Activated CD8-positive, alpha-beta memory T cell treated with anti-CD3 and anti-CD28 coated beads, Interleukin-2, amount 10 ng/mL, durations not matched to agents 7 days and 5 days (primary cell): ENCODE results near the gene ADI1. TPM values are rescaled to one million over a fixed set of nuclear protein-coding genes. Genes with fewer than 3 reads are reported as not detected.

Experiments used
- ATAC-seq: fragments of 150-1000 bp; cut with Tn5 transposase; one replicate; pipeline ENCODE4 v1.10.0; 2021; ENCODE audit warnings: moderate library complexity
- CTCF ChIA-PET: fragments of 350-600 bp; sonication (Branson Sonifier 250); formaldehyde crosslinking; loops from one replicate; lab custom pipeline; 2021; ENCODE audit warnings: antibody characterized with exemption; lab: Charles Lee
- DNase-seq: peaks from one replicate; pipeline ENCODE4 v3.0.0-alpha.2; 2020
- H3K27ac Mint-ChIP-seq: one replicate; pipeline ENCODE4 v1.8.0; 2021; ENCODE audit warnings: mild to moderate bottlenecking, mixed read lengths
- H3K27me3 Mint-ChIP-seq: one replicate; pipeline ENCODE4 v1.8.0; 2021; ENCODE audit warnings: mixed read lengths
- H3K36me3 Mint-ChIP-seq: one replicate; pipeline ENCODE4 v1.8.0; 2021; ENCODE audit warnings: mild to moderate bottlenecking, mixed read lengths
- H3K4me1 Mint-ChIP-seq: one replicate; pipeline ENCODE4 v1.8.0; 2021; ENCODE audit warnings: mixed read lengths
- H3K4me3 Mint-ChIP-seq: one replicate; pipeline ENCODE4 v1.8.0; 2021; ENCODE audit warnings: mild to moderate bottlenecking, moderate library complexity, mixed read lengths
- H3K9me3 Mint-ChIP-seq: one replicate; pipeline ENCODE4 v1.8.0; 2022; ENCODE audit warnings: low read depth, mixed read lengths
- total RNA-seq, 2 experiments: library from RNA; stranded (reverse); gene quantifications; one replicate each; pipeline ENCODE4 v1.2.3, GENCODE V29; 2021

Gene ADI1
- total RNA-seq, 2 experiments from 2014 or later = 15.0 to 16.6 TPM

DNA sequence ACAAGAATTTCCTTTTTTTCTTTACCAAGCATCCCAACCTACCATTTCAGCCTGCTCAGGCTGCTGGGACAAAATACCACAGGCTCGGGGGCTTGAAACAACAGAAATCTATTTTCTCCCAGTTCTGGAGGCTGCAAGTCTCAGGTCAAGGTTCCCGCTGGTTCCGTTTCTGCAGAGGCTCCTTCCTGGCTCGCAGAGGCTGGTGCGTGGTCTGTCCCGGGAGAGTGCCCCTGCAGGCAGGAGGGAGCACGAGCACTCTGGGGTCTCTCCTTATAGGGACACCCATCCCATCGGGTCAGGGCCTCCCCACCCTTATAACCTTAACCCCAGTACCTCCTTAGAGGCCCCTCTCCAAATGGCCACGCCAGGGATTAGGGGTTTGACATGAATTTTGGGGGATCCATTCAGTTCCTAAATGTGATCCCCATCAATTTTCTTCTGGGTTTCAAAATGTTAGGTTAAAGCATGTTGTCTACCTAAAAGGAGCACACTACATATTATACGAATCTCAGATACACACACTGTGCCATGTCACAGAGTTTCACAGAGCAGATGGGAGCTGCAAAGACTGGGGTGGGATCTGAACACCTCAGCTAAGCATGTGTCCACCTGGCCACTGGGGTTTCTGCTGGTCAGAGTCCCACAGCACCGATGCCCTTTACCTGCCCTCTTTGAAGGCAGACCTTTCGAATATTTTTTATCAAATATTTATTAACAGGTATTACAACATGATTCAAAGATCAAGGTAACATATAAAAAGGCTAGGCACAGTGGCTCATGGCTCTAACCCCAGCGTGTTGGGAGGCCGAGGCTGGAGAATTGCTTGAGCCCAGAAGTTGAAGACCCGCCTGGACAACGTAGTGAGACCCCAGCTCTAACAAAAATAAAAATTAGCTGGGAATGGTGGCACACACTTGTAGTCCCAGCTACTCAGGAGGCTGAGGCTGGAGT, 17.6 kb upstream of the ADI1 start:
- H3K4me3 Mint-ChIP-seq = peak overlapping the region; percentile 73
- peak; percentile 77 for ATAC-seq
- DNase-seq = peak; percentile 52
- H3K27ac Mint-ChIP-seq = peak overlapping the region; percentile 79
- peaks cover 8% of the 10 kb centered on the region for H3K4me1 Mint-ChIP-seq
- H3K36me3 Mint-ChIP-seq = peaks cover 19% of the 10 kb centered on the region
- CTCF ChIA-PET = interaction anchor here (0.6 to 1.0 kb wide), 2 partner anchors 11 to 115 kb away, joined by 3 read pairs; no protein-coding TSS in a partner anchor
- H3K9me3 Mint-ChIP-seq = no peaks in the 10 kb centered on the region
- H3K27me3 Mint-ChIP-seq = no peaks in the 10 kb centered on the region

DNA sequence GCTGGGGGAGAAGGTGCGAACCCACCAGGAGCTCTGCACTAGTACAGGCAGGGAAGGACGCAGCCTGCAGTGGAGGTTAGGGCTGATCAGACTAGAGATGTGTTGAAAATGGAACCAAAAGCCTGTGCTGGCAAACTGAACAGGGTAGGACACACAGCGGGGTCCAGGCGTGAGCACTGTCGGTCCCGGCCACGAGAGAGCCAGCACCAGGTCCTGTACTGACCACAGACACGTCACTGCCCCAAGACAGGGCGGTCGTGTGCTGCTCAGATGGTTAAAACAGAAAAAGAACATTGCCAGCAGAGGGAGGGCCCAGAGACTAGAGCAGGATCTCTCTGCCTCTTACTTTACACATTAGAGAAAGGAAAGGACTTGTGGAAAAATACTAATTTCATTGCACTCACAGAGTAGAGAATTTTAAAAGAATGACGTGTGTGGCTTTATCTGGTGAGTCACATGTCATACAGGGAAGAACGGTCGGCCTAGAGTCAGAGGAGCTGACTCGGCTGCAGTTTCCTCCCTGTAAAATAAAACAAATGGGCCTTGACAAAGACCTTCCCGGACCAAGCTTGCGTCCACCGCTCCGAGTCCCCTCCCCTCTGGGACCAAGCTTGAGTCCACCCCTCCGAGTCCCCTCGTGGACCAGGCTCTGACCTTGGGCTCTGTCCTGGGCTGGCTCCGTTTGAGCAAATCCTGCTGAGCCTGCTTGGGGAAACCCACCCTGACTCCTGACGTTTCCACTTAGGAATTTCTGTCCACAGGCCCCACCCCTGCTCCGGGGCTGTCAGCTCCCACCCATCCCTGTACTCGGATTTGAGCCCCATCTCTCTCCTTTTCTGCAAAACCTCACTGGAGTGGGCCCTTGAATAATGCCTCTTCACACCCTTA, 16.7 kb upstream of the ADI1 start:
- H3K27me3 Mint-ChIP-seq = no peaks in the 10 kb centered on the region
- peak overlapping the region; percentile 79 for H3K27ac Mint-ChIP-seq
- ATAC-seq = peak; percentile 71
- DNase-seq = no peak
- H3K36me3 Mint-ChIP-seq = peaks cover 12% of the 10 kb centered on the region
- H3K9me3 Mint-ChIP-seq = no peaks in the 10 kb centered on the region
- H3K4me3 Mint-ChIP-seq = peak overlapping the region; percentile 73
- CTCF ChIA-PET = interaction anchor here (0.6 to 1.0 kb wide), 2 partner anchors 12 to 116 kb away, joined by 3 read pairs; no protein-coding TSS in a partner anchor
- H3K4me1 Mint-ChIP-seq = peaks cover 8% of the 10 kb centered on the region

DNA sequence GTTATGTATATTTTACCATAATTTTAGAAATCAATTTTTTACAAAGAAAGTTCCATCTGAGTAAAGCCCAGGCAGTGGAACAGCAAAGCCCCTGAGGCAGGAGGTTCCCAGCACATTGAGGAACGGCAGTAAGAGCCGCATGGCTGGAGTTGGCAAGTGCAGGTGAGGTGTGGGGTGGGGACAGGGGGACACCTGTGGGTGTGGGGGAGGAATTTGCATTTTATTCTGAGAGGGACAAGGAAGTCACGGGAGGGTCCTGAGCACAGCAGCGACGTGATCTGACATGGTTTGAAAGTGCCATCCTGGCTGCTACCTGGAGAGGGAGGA, 16.1 kb upstream of the ADI1 start:
- CTCF ChIA-PET = interaction anchor here (1.0 kb wide), 1 partner anchor 117 kb away, joined by 3 read pairs; no protein-coding TSS in a partner anchor
- peak overlapping the region; percentile 79 for H3K27ac Mint-ChIP-seq
- H3K4me1 Mint-ChIP-seq = peaks cover 8% of the 10 kb centered on the region
- H3K9me3 Mint-ChIP-seq = no peaks in the 10 kb centered on the region
- ATAC-seq (no peak), DNase-seq (no peak)
- H3K27me3 Mint-ChIP-seq = no peaks in the 10 kb centered on the region
- peak overlapping the region; percentile 73 for H3K4me3 Mint-ChIP-seq
- peaks cover 12% of the 10 kb centered on the region for H3K36me3 Mint-ChIP-seq

GRCh38 chr2:3534251-3534814, 15.0 kb upstream of the ADI1 start:
- DNase-seq (no peak), ATAC-seq (no peak)
- CTCF ChIA-PET = no interaction called here
- Mint-ChIP-seq H3K27ac (no peak overlapping the region), H3K27me3 (no peaks in the 10 kb centered on the region), H3K9me3 (no peaks in the 10 kb centered on the region), H3K4me1 (peaks cover 8% of the 10 kb centered on the region), H3K4me3 (no peak overlapping the region), H3K36me3 (peaks cover 6% of the 10 kb centered on the region)

DNA sequence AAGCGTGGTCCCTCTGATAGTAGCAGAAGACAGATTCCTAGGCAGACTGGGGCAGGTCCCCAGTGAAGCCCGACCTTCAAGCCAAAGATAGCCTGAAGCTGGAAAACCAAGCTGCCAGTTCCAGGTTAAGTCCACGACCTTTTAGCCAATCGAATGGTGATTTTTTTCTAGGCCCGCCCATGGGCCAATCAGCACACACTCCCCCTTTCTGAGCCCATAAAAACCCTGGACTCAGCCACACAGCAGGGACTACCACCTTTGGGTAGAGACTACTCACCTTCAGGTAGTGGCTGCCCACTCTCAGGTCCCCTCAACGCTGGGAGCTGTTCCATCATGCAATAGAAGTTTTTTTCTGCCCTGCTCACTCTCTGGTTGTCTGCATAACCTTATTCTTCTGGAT, 14.5 kb upstream of the ADI1 start:
- peaks cover 6% of the 10 kb centered on the region for H3K36me3 Mint-ChIP-seq
- no peaks in the 10 kb centered on the region for H3K9me3 Mint-ChIP-seq
- CTCF ChIA-PET = no interaction called here
- DNase-seq (no peak), ATAC-seq (no peak)
- H3K4me1 Mint-ChIP-seq = peaks cover 8% of the 10 kb centered on the region
- no peak overlapping the region for H3K4me3 Mint-ChIP-seq
- H3K27me3 Mint-ChIP-seq = no peaks in the 10 kb centered on the region
- H3K27ac Mint-ChIP-seq = no peak overlapping the region

DNA sequence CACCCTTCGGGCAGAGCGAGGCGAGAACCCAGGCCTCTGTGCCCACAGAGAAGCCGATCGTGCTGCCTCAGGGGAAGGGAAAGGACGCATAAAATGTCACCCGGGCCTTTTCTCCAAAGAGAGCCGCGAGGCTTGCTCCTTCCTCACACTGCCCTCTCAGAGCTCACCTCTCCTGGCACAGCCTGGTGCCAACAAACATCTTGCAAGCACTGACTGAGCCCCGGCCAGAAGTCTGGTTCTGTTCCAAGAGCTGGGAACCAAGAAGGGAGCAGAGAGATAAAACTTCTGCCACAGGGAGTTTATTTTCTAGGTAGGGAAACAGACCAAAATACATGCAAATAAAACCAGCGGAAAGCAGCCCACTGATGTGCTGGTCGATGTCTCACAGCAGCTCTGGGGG, 13.6 kb upstream of the ADI1 start:
- CTCF ChIA-PET = no interaction called here
- Mint-ChIP-seq H3K36me3 (peaks cover 6% of the 10 kb centered on the region), H3K27ac (no peak overlapping the region), H3K4me1 (peaks cover 8% of the 10 kb centered on the region), H3K4me3 (no peak overlapping the region), H3K27me3 (no peaks in the 10 kb centered on the region), H3K9me3 (no peaks in the 10 kb centered on the region)
- DNase-seq = no peak
- no peak for ATAC-seq

DNA sequence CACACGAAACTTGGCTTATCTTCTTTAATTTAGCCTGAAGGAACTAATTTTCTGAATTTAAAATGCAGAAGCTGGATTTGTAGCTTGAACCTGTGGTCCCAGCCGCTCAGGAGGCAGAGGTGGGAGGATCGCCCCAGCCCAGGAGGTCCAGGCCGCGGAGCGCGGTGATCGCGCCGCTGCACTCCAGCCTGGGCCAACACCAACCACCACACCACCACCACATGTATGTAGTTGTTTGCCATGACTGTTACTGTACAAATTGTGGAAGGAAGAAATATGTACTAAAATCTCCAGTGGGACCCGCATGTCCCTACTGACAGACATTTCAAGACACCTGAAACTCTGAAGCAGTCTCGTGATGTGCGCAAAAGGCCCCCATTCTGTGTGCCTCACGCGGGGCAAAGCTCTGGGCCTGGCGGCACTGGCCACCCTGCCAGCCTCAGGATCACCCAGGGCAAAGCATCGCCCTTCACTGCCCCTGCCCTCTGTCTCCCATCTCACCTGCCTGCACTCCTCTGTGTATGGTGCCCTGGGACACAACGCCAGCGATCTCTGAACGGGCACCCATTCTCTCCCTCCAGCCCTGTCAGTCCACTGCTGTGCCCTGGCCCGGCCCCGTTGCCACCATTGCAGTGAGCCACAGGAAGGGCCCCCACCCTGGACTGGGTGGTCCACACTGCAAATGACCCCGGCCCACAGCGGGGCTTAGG, 10.1 kb upstream of the ADI1 start:
- H3K4me1 Mint-ChIP-seq = no peaks in the 10 kb centered on the region
- H3K9me3 Mint-ChIP-seq = no peaks in the 10 kb centered on the region
- CTCF ChIA-PET = no interaction called here
- no peak overlapping the region for H3K4me3 Mint-ChIP-seq
- H3K27ac Mint-ChIP-seq = no peak overlapping the region
- no peak for ATAC-seq
- peaks cover 2% of the 10 kb centered on the region for H3K36me3 Mint-ChIP-seq
- no peak for DNase-seq
- no peaks in the 10 kb centered on the region for H3K27me3 Mint-ChIP-seq

DNA sequence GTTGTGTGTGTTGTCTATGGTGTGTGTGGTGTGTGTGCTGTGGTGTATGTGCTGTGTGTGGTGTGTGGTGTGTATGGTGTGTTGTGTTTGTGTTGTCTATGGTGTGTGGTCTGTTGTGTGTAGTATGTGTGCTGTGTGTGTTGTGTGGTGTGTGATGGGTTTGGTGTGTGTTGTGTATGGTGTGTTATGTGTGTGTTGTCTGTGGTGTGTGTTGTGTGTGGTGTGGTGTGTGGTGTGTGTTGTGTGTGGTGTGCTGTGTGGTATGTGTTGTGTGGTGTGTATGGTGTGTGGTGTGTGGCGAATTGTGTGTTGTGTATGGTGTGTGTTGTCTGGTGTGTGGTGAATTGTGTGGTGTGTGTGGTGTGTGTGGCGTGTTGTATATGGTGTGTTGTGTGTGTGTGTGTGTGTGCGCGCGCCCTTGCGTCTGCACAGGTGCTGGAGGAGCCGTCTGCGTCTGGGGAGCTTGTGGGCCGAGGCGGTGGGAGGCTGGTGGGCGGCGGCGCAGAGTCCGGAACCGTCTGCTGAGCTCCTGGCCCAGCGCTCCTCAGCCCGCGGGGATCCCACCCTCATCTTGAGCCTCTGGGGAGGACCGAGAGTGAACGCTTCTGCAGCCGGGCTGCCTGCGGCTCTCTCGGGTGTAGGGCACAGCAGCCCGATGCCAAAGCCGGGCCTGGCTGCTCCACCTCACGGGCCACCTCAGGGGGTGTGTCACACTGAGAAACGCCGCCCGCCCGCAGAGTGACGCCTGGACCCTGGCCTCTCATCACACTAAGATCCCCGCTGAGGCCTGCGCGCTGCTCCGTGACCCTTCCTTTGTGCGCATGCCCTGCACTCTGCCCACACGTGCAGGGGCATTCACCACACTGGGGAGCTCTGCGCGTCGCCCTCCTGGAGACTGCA, 8.8 kb upstream of the ADI1 start:
- Mint-ChIP-seq H3K36me3 (no peaks in the 10 kb centered on the region), H3K27ac (no peak overlapping the region), H3K27me3 (no peaks in the 10 kb centered on the region), H3K4me3 (no peak overlapping the region), H3K9me3 (no peaks in the 10 kb centered on the region), H3K4me1 (no peaks in the 10 kb centered on the region)
- CTCF ChIA-PET = no interaction called here
- peak; percentile 43 for ATAC-seq
- no peak for DNase-seq

DNA sequence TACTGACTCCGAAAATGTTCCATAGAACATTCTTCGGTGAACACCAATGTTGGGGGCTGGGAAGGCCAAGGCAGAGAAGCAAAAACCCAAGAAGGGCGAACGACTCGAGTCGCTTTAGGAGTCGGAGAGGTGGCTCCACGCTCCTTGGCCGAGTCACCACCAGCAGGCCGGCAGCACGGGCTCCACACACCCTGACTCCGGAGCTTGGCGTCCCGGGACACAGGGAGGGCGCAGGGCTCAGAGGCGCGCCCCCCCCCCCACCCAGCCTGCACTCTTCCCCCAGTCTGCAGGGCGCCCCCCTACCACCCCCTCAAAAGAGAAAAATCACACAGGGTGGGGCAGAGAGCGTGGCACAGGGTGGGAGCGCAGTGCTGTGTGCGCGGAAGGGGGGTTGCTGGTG, 7.5 kb upstream of the ADI1 start:
- CTCF ChIA-PET = interaction anchor here (1.2 kb wide), 1 partner anchor 12 kb away, joined by 3 read pairs; no protein-coding TSS in a partner anchor
- Mint-ChIP-seq H3K36me3 (no peaks in the 10 kb centered on the region), H3K27me3 (no peaks in the 10 kb centered on the region), H3K4me1 (no peaks in the 10 kb centered on the region), H3K27ac (no peak overlapping the region), H3K4me3 (no peak overlapping the region), H3K9me3 (no peaks in the 10 kb centered on the region)
- DNase-seq (no peak), ATAC-seq (no peak)

GRCh38 chr2:3523551-3524041, 4.3 kb upstream of the ADI1 start:
- Mint-ChIP-seq H3K4me1 (peaks cover 18% of the 10 kb centered on the region), H3K27me3 (peaks cover 4% of the 10 kb centered on the region), H3K4me3 (no peak overlapping the region), H3K9me3 (no peaks in the 10 kb centered on the region), H3K36me3 (peaks cover 2% of the 10 kb centered on the region), H3K27ac (no peak overlapping the region)
- CTCF ChIA-PET = no interaction called here
- no peak for ATAC-seq
- DNase-seq = no peak

GRCh38 chr2:3522961-3523421, 3.7 kb upstream of the ADI1 start:
- DNase-seq = no peak
- Mint-ChIP-seq H3K36me3 (peaks cover 2% of the 10 kb centered on the region), H3K9me3 (no peaks in the 10 kb centered on the region), H3K27ac (no peak overlapping the region), H3K27me3 (peaks cover 4% of the 10 kb centered on the region), H3K4me1 (peaks cover 21% of the 10 kb centered on the region), H3K4me3 (no peak overlapping the region)
- CTCF ChIA-PET = no interaction called here
- ATAC-seq = no peak

DNA sequence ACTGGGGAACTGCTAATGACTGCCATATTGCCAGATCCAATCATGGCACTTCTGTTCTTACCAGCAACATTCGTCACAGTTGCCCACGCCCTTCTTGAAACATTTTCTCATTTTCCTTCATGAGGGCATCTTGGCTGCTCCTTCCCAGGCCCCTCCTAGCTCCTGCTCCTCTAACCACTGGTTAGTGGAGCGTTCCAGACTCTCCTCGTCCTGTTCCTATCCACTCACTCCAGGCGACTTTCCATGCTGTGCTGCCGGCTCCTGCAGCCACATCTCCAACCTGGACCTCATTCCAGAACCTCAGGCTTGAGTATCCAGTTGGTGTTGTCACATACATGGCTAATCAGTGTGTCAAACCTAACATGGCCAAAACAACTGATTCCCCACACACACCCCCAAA, 1.3 kb upstream of the ADI1 start:
- CTCF ChIA-PET = interaction anchor here (1.4 kb wide), 1 partner anchor 38 kb away, joined by 5 read pairs; the partner anchor contains the start of gene RNASEH1
- H3K4me3 Mint-ChIP-seq = peak overlapping the region; percentile 84
- H3K27ac Mint-ChIP-seq = no peak overlapping the region
- ATAC-seq = no peak
- peaks cover 28% of the 10 kb centered on the region for H3K4me1 Mint-ChIP-seq
- peaks cover 3% of the 10 kb centered on the region for H3K9me3 Mint-ChIP-seq
- H3K36me3 Mint-ChIP-seq = peaks cover 13% of the 10 kb centered on the region
- DNase-seq = no peak
- peaks cover 4% of the 10 kb centered on the region for H3K27me3 Mint-ChIP-seq
